K562 (cell line): ENCODE results near the gene C3orf80. TPM values are rescaled to one million over a fixed set of nuclear protein-coding genes. Genes with fewer than 3 reads are reported as not detected.

Source experiments
- ATAC-seq: fragments of 200-7000 bp; cut with Tn5 transposase; 3 replicates; pipeline ENCODE4 v1.9.1; 2020; ENCODE audit warnings: moderate library complexity
- BruUV-seq: library from RNA; stranded (reverse); fragments of 400-500 nt; replicated peaks from 2 replicates; lab custom pipeline; 2021; lab: Mats Ljungman, UMichigan
- CTCF ChIA-PET: fragments of 300-600 bp; formaldehyde crosslinking; extraction: SDS; loops from one replicate; lab custom pipeline; 2021; ENCODE audit warnings: low intra/inter-chr PET ratio; lab: Yijun Ruan, JAX
- POLR2A ChIA-PET: fragments of 300-600, 350-650 bp; sonication (Branson Sonifier 250); formaldehyde crosslinking; extraction: SDS; loops from one replicate; lab custom pipeline; 2021; ENCODE audit warnings: antibody characterized with exemption, inconsistent platforms; lab: Yijun Ruan, JAX
- DNase-seq, 4 experiments: peaks; one replicate each; pipeline versions ENCODE4 v3.0.0 to v3.0.0-alpha.2; 2011 to 2018; ENCODE audit warnings: low spot score in 3 of 4, mixed read lengths in 3 of 4; ENCODE audit errors: extremely low read depth in 1 of 4
- FAIRE-seq: peaks from 2 replicates; lab custom pipeline; 2011; peaks lifted over from hg19 to GRCh38; lab: Jason Lieb, UNC
- H2AFZ ChIP-seq: 2 replicates; pipeline ENCODE4 v1.6.0; 2011; ENCODE audit warnings: low read depth, low read length, control low read depth, inconsistent platforms
- H3K27ac ChIP-seq: fragments of 200-600 bp; 3 replicates; pipeline ENCODE4 v1.8.0; 2011; ENCODE audit warnings: low read depth, mild to moderate bottlenecking, control low read depth, inconsistent platforms, low read length, moderate library complexity, mixed read lengths; ENCODE audit errors: extremely low read depth
- H3K27me3 ChIP-seq, 2 experiments: fragments of 300-600 bp in 1 of 2; 2 replicates in 1 of 2; 3 replicates in 1 of 2; pipeline versions ENCODE4 v1.6.0 to v1.8.0; 2011; ENCODE audit warnings: inconsistent platforms in 2 of 2, low read length in 2 of 2, mild to moderate bottlenecking in 1 of 2, mixed read lengths in 1 of 2, moderate library complexity in 1 of 2; ENCODE audit not compliant: control insufficient read depth in 2 of 2, insufficient read depth in 2 of 2
- H3K36me3 ChIP-seq: fragments of 300-600 bp; 3 replicates; pipeline ENCODE4 v1.8.0; 2011; ENCODE audit warnings: mild to moderate bottlenecking, low read length, inconsistent platforms; ENCODE audit not compliant: control insufficient read depth, insufficient read depth
- H3K4me1 ChIP-seq, 2 experiments: fragments of 200-600 bp in 1 of 2; replicated peaks in 1 of 2; 2 replicates in 1 of 2; 3 replicates in 1 of 2; pipeline versions ENCODE4 v1.5.1 to v1.8.0; 2011; ENCODE audit warnings: inconsistent platforms in 2 of 2, low read length in 2 of 2, mild to moderate bottlenecking in 1 of 2, mixed read lengths in 1 of 2, moderate library complexity in 1 of 2; ENCODE audit not compliant: control insufficient read depth in 2 of 2, insufficient read depth in 2 of 2
- H3K4me2 ChIP-seq: 2 replicates; pipeline ENCODE4 v1.6.1; 2011; ENCODE audit warnings: low read length, control low read depth, inconsistent platforms, mixed read lengths; ENCODE audit not compliant: insufficient read depth
- H3K4me3 ChIP-seq: fragments of 200-600 bp; sonication (generic), shearing (Covaris generic); 2 replicates; pipeline ENCODE4 v1.5.1; 2016; ENCODE audit warnings: control low read depth, inconsistent platforms
- H3K79me2 ChIP-seq: fragments of 200-600 bp; 3 replicates; pipeline ENCODE4 v1.8.0; 2011; ENCODE audit warnings: low read length, inconsistent platforms; ENCODE audit not compliant: control insufficient read depth, insufficient read depth
- H3K9ac ChIP-seq, 2 experiments: 2 replicates each; pipeline versions ENCODE4 v1.6.0 to v1.6.1; 2011; ENCODE audit warnings: low read depth in 2 of 2, low read length in 2 of 2, control low read depth in 1 of 2, inconsistent platforms in 1 of 2, mild to moderate bottlenecking in 1 of 2, mixed read lengths in 1 of 2; ENCODE audit not compliant: insufficient read depth in 1 of 2
- H3K9me1 ChIP-seq: one replicate; pipeline ENCODE4 v1.6.0; 2011; ENCODE audit warnings: inconsistent platforms, mild to moderate bottlenecking, low read length, moderate library complexity; ENCODE audit not compliant: control insufficient read depth, insufficient read depth
- H3K9me3 ChIP-seq: replicated peaks from 2 replicates; pipeline ENCODE4 v1.5.1; 2011; ENCODE audit warnings: low read depth, low read length, inconsistent platforms; ENCODE audit not compliant: control insufficient read depth, insufficient read depth
- H4K20me1 ChIP-seq: replicated peaks from 2 replicates; pipeline ENCODE4 v1.6.1; 2011; ENCODE audit warnings: low read length, inconsistent platforms, mixed read lengths; ENCODE audit not compliant: control insufficient read depth, insufficient read depth
- CAMTA2 ChIP-seq: fragments of 250-450 bp; sonication (Bioruptor Pico); conservative IDR thresholded peaks from 2 replicates; pipeline ENCODE4 v1.5.1; 2022
- CBFA2T3 ChIP-seq: fragments of 450-650 bp; IDR thresholded peaks from 2 replicates; pipeline ENCODE4 v1.6.1; 2017
- CC2D1A ChIP-seq: fragments of 450-650 bp; IDR thresholded peaks from 2 replicates; pipeline ENCODE4 v1.6.1; 2017; ENCODE audit warnings: mild to moderate bottlenecking
- CHD2 ChIP-seq: IDR thresholded peaks from 2 replicates; pipeline ENCODE4 v1.6.1; 2011; ENCODE audit warnings: low read depth, low read length
- ELF1 ChIP-seq: fragments of 200-800 bp; sonication (Bioruptor generic); IDR thresholded peaks from 2 replicates; pipeline ENCODE4 v1.6.1; 2016; ENCODE audit warnings: missing genetic modification characterization, missing compliant biosample characterization
- KLF13 ChIP-seq: fragments of 450-650 bp; IDR thresholded peaks from 2 replicates; pipeline ENCODE4 v1.6.1; 2016; ENCODE audit warnings: missing genetic modification characterization, low read depth, mild to moderate bottlenecking, missing compliant biosample characterization, moderate library complexity, borderline replicate concordance
- PHF8 ChIP-seq: fragments of 200-600 bp; sonication (generic); IDR thresholded peaks from 2 replicates; pipeline ENCODE4 v1.6.1; 2012; ENCODE audit warnings: mixed run types, mild to moderate bottlenecking, inconsistent platforms, low read length, moderate library complexity, borderline replicate concordance
- RBM14 ChIP-seq: fragments of 200-400 bp; formaldehyde crosslinking; IDR thresholded peaks from 2 replicates; pipeline ENCODE4 v1.6.1; 2018; ENCODE audit warnings: low read depth, mild to moderate bottlenecking, low read length, moderate library complexity, borderline replicate concordance; ENCODE audit not compliant: insufficient read depth
- RNF2 ChIP-seq: sonication (generic); IDR thresholded peaks from 2 replicates; pipeline ENCODE4 v1.6.1; 2016
- SAP30 ChIP-seq: fragments of 200-600 bp; sonication (generic); IDR thresholded peaks from 2 replicates; pipeline ENCODE4 v1.6.1; 2012; ENCODE audit warnings: borderline replicate concordance, low read depth, mild to moderate bottlenecking, moderate library complexity, low read length, control low read depth, inconsistent platforms; ENCODE audit not compliant: insufficient read depth, poor library complexity, severe bottlenecking
- SMARCA4 ChIP-seq: fragments of 450-650 bp; IDR thresholded peaks from 2 replicates; pipeline ENCODE4 v1.6.1; 2016
- ZNF282 ChIP-seq: sonication (generic); formaldehyde crosslinking; IDR thresholded peaks from 2 replicates; pipeline ENCODE4 v1.8.1; 2023; ENCODE audit warnings: missing genetic modification reagents
- WGBS: fragments of 100-300 bp; shearing (Covaris generic); methylation state at CpG from one replicate; pipeline ENCODE4 v1.1.6; 2016; ENCODE audit warnings: low coverage, mixed read lengths; ENCODE audit not compliant: insufficient coverage; ENCODE audit errors: missing lambda C conversion rate; 5-methylcytosine and 5-hydroxymethylcytosine counted together
- in situ Hi-C: fragments of 300-500 bp; cut with MboI; formaldehyde crosslinking; loops from 4 replicates; pipeline ENCODE4 v1.15.0; 2018; ENCODE audit warnings: inconsistent platforms, mixed read lengths
- intact Hi-C: fragments of 100-400 bp; cut with micrococcal nuclease; formaldehyde crosslinking; loops from 2 replicates; pipeline ENCODE4 v1.14.2; 2022
- polyA plus RNA-seq, 8 experiments: library from polyadenylated mRNA; depleted of rRNA in 4 of 8; stranded (reverse) in 5 of 8; unstranded in 3 of 8; fragments of >200 nt; fragmentation: Nextera tagmentation in 2 of 8; fragmentation: Illumina TruSeq in 1 of 8; extraction: Ambion mirVana in 2 of 8; extraction: Trizol in 1 of 8; gene quantifications; 2 replicates each; pipeline versions ENCODE4 v1.2.1 to v1.2.3, GENCODE V29; 2011 to 2014; ENCODE audit warnings: inconsistent platforms in 1 of 8, missing spikeins in 1 of 8
- total RNA-seq, 7 experiments: library from RNA; depleted of rRNA in 6 of 7; stranded (reverse); fragments of >200 nt in 6 of 7; fragmentation: Illumina TruSeq in 2 of 7; extraction: Trizol in 2 of 7; gene quantifications; 2 replicates each; pipeline versions ENCODE4 v1.2.1 to v1.2.3, GENCODE V29; 2011 to 2021; ENCODE audit warnings: low replicate concordance in 1 of 7

The C3orf80 gene
- total and polyA plus RNA-seq, 9 of the 15 experiments (the other 6 are each of a cell fraction or from before 2014, with no cell fraction given) = 0.03 to 0.75 (median 0.07) TPM

GRCh38 chr3:160257606-160258005 lies 32.4 kb downstream of the C3orf80 start:
- Histone ChIP-seq H3K27ac (no peak overlapping the region), H4K20me1 (no peaks in the 10 kb centered on the region), H3K9ac (no peak overlapping the region), H2AFZ (no peak overlapping the region), H3K36me3 (no peaks in the 10 kb centered on the region), H3K9me3 (no peaks in the 10 kb centered on the region), H3K27me3 (peaks cover 0 to 3% of the 10 kb centered on the region in 2 experiments; a peak in 2 of 5 replicates), H3K4me2 (no peak overlapping the region), H3K9me1 (no peaks in the 10 kb centered on the region), H3K4me1 (no peaks in the 10 kb centered on the region), H3K4me3 (no peak overlapping the region), H3K79me2 (no peaks in the 10 kb centered on the region)
- intact Hi-C loops (no loop called here), in situ Hi-C loops (no loop called here)
- DNase-seq (no peak), ATAC-seq (no peak), FAIRE-seq (no peak)
- ChIA-PET POLR2A (no interaction called here), CTCF (no interaction called here)
- WGBS = 37% methylated on average over 2 of the region's 2 CpGs
- TF ChIP-seq RNF2 = no peak
- no peak for TF ChIP-seq ELF1 (tag)
- TF ChIP-seq CHD2 = no peak
- TF ChIP-seq CC2D1A = no peak
- TF ChIP-seq SAP30 = no peak
- TF ChIP-seq CAMTA2 (CRISPR knock-in tag) = no peak
- no peak for TF ChIP-seq KLF13 (tag)
- TF ChIP-seq ZNF282 (CRISPR knock-in tag) = no peak
- no peak for TF ChIP-seq PHF8
- no peak for TF ChIP-seq RBM14
- no peak for TF ChIP-seq CBFA2T3
- TF ChIP-seq SMARCA4 = no peak
- no TSS peak for BruUV-seq
